HCT116 (cell line): Measurements from ENCODE around the gene ARHGEF16. TPM values are rescaled to one million over a fixed set of nuclear protein-coding genes. Genes with fewer than 3 reads are reported as not detected.

Experiments
- ATAC-seq: fragments of 200-7000 bp; cut with Tn5 transposase; 2 replicates; pipeline ENCODE4 v1.9.1; 2020; ENCODE audit warnings: mild to moderate bottlenecking, moderate library complexity
- BruUV-seq: library from RNA; stranded (reverse); fragments of 400-500 nt; replicated peaks from 2 replicates; lab custom pipeline; 2021; lab: Mats Ljungman, UMichigan
- CTCF ChIA-PET: fragments of 300-600 bp; sonication (Branson Sonifier 250); formaldehyde crosslinking; loops from one replicate; lab custom pipeline; 2021; ENCODE audit warnings: antibody characterized with exemption; lab: Charles Lee
- POLR2A ChIA-PET: fragments of 300-600, 350-600 bp; sonication (Branson Sonifier 250); formaldehyde crosslinking; loops from one replicate; lab custom pipeline; 2021; ENCODE audit warnings: antibody characterized with exemption; lab: Charles Lee
- RAD21 ChIA-PET, 2 experiments: fragments of 300-600 bp; sonication (Branson Sonifier 250); formaldehyde crosslinking; loops; one replicate each; lab custom pipeline; 2023; ENCODE audit warnings: low total read pairs in 2 of 2; ENCODE audit not compliant: uncharacterized antibody in 2 of 2, unreplicated experiment in 2 of 2, low non-redundant PET in 1 of 2; lab: Charles Lee
- DNase-seq: peaks from one replicate; pipeline ENCODE4 v3.0.0-alpha.2; 2010; ENCODE audit warnings: low read depth, low spot score
- H2AFZ ChIP-seq: fragments of 200-600 bp; shearing (Covaris generic), sonication (generic); 2 replicates; pipeline ENCODE4 v1.6.1; 2017; ENCODE audit warnings: low read depth, mixed run types, mixed read lengths, antibody characterized with exemption, low read length; ENCODE audit not compliant: poor library complexity, severe bottlenecking
- H3K27ac ChIP-seq: 2 replicates; pipeline ENCODE4 v1.5.1; 2012; ENCODE audit warnings: low read depth, low read length
- H3K27me3 ChIP-seq: fragments of 200-600 bp; sonication (generic); 2 replicates; pipeline ENCODE4 v1.6.1; 2016; ENCODE audit warnings: mixed run types, low read length, mixed read lengths; ENCODE audit not compliant: insufficient read depth
- H3K36me3 ChIP-seq, 2 experiments: fragments of 200-500 bp in 1 of 2; fragments of 200-600 bp in 1 of 2; sonication (Bioruptor generic) in 1 of 2; sonication (generic) in 1 of 2; 2 replicates each; pipeline versions ENCODE4 v1.5.1 to v1.6.1; 2014 to 2016; ENCODE audit warnings: low read length in 2 of 2, inconsistent platforms in 1 of 2, mixed read lengths in 1 of 2, mixed run types in 1 of 2; ENCODE audit not compliant: insufficient read depth in 2 of 2, control insufficient read depth in 1 of 2
- H3K4me1 ChIP-seq, 2 experiments: fragments of 200-600 bp in 1 of 2; sonication (generic) in 1 of 2; 2 replicates each; pipeline versions ENCODE4 v1.5.1 to v1.6.1; 2012 to 2017; ENCODE audit warnings: low read length in 2 of 2, inconsistent platforms in 1 of 2, mild to moderate bottlenecking in 1 of 2, mixed read lengths in 1 of 2, mixed run types in 1 of 2, moderate library complexity in 1 of 2; ENCODE audit not compliant: insufficient read depth in 2 of 2, control insufficient read depth in 1 of 2
- H3K4me2 ChIP-seq: fragments of 200-600 bp; sonication (generic); 2 replicates; pipeline ENCODE4 v1.6.1; 2017; ENCODE audit warnings: mixed run types, low read length, mixed read lengths
- H3K4me3 ChIP-seq, 2 experiments: fragments of 200-600 bp in 1 of 2; sonication (generic) in 1 of 2; replicated peaks in 1 of 2; 2 replicates each; pipeline ENCODE4 v1.5.1; 2011 to 2016; ENCODE audit warnings: low read length in 2 of 2, control low read depth in 1 of 2, low read depth in 1 of 2, mild to moderate bottlenecking in 1 of 2, mixed read lengths in 1 of 2, mixed run types in 1 of 2
- H3K79me2 ChIP-seq: fragments of 200-600 bp; sonication (generic); 2 replicates; pipeline ENCODE4 v1.6.1; 2017; ENCODE audit warnings: mild to moderate bottlenecking, mixed run types, low read length, moderate library complexity, mixed read lengths; ENCODE audit not compliant: insufficient read depth
- H3K9ac ChIP-seq: fragments of 200-600 bp; sonication (generic); 2 replicates; pipeline ENCODE4 v1.6.1; 2016; ENCODE audit warnings: low read length, mixed read lengths
- H3K9me2 ChIP-seq: fragments of 200-600 bp; sonication (generic), shearing (Covaris generic); 2 replicates; pipeline ENCODE4 v1.6.1; 2017; ENCODE audit warnings: mixed run types, mild to moderate bottlenecking, moderate library complexity; ENCODE audit not compliant: insufficient read depth
- H3K9me3 ChIP-seq, 2 experiments: fragments of 200-500 bp in 1 of 2; fragments of 200-600 bp in 1 of 2; sonication (Bioruptor generic) in 1 of 2; sonication (generic) in 1 of 2; 2 replicates each; pipeline ENCODE4 v1.6.1; 2014 to 2017; ENCODE audit warnings: low read length in 2 of 2, mixed read lengths in 2 of 2, inconsistent platforms in 1 of 2, low read depth in 1 of 2, mild to moderate bottlenecking in 1 of 2, mixed run types in 1 of 2, moderate library complexity in 1 of 2; ENCODE audit not compliant: control insufficient read depth in 1 of 2, insufficient read depth in 1 of 2
- H4K20me1 ChIP-seq: fragments of 200-600 bp; sonication (generic), shearing (Covaris generic); 2 replicates; pipeline ENCODE4 v1.6.1; 2017; ENCODE audit warnings: mixed run types, mild to moderate bottlenecking, moderate library complexity; ENCODE audit not compliant: insufficient read depth
- CBX3 ChIP-seq: IDR thresholded peaks from 2 replicates; pipeline ENCODE4 v1.6.1; 2012; ENCODE audit warnings: low read depth
- CEBPB ChIP-seq: IDR thresholded peaks from 2 replicates; pipeline ENCODE4 v1.6.1; 2012; ENCODE audit warnings: low read depth
- EGR1 ChIP-seq: IDR thresholded peaks from 2 replicates; pipeline ENCODE4 v1.6.1; 2012; ENCODE audit warnings: low read depth
- ELF1 ChIP-seq: IDR thresholded peaks from 2 replicates; pipeline ENCODE4 v1.6.1; 2012; ENCODE audit warnings: low read depth, borderline replicate concordance
- EZH2 ChIP-seq: fragments of 200-600 bp; sonication (generic); IDR thresholded peaks from 2 replicates; pipeline ENCODE4 v1.6.1; 2017; ENCODE audit warnings: antibody characterized with exemption, mixed run types
- POLR2A ChIP-seq: IDR thresholded peaks from 2 replicates; pipeline ENCODE4 v1.7.0; 2011; ENCODE audit warnings: borderline replicate concordance; ENCODE audit not compliant: insufficient read depth, insufficient read length; ENCODE audit errors: extremely low read depth
- POLR2AphosphoS5 ChIP-seq: IDR thresholded peaks from 2 replicates; pipeline ENCODE4 v1.6.1; 2011; ENCODE audit warnings: mild to moderate bottlenecking, low read depth, low read length, moderate library complexity
- RAD21 ChIP-seq: IDR thresholded peaks from 2 replicates; pipeline ENCODE4 v1.6.1; 2012; ENCODE audit warnings: low read depth, mild to moderate bottlenecking
- REST ChIP-seq: IDR thresholded peaks from 2 replicates; pipeline ENCODE4 v1.6.1; 2012; ENCODE audit warnings: low read depth
- SIN3A ChIP-seq: IDR thresholded peaks from 2 replicates; pipeline ENCODE4 v1.6.1; 2012; ENCODE audit warnings: low read depth
- SP1 ChIP-seq: IDR thresholded peaks from 2 replicates; pipeline ENCODE4 v1.6.1; 2012; ENCODE audit warnings: low read depth
- SRF ChIP-seq: IDR thresholded peaks from 2 replicates; pipeline ENCODE4 v1.6.1; 2012; ENCODE audit warnings: low read depth
- TCF7L2 ChIP-seq: IDR thresholded peaks from 2 replicates; pipeline ENCODE4 v1.7.0; 2011; ENCODE audit warnings: borderline replicate concordance, inconsistent platforms; ENCODE audit not compliant: insufficient read depth, insufficient read length; ENCODE audit errors: extremely low read depth
- ZFX ChIP-seq: fragments of 450-650 bp; IDR thresholded peaks from 2 replicates; pipeline ENCODE4 v1.6.1; 2017
- ZNF274 ChIP-seq: fragments of 200-500 bp; sonication (Bioruptor generic); IDR thresholded peaks from 2 replicates; pipeline ENCODE4 v1.6.1; 2014; ENCODE audit warnings: mild to moderate bottlenecking, low read depth, low read length, inconsistent platforms
- intact Hi-C: fragments of 100-400 bp; cut with micrococcal nuclease; formaldehyde crosslinking; loops from 2 replicates; pipeline ENCODE4 v1.10.0; 2022
- total RNA-seq: library from RNA; stranded (reverse); gene quantifications from one replicate; pipeline ENCODE4 v1.2.1, GENCODE V29; 2021; ENCODE audit not compliant: unreplicated experiment
- TF ChIP-seq, protein P1 (sequence below): IDR thresholded peaks from 2 replicates; pipeline ENCODE4 v1.6.1; 2012
- TF ChIP-seq, protein P2 (sequence below), 3 experiments: fragments of 200-600 bp in 1 of 3; sonication (generic) in 1 of 3; IDR thresholded peaks in 2 of 3; conservative IDR thresholded peaks in 1 of 3; 2 replicates each; pipeline ENCODE4 v1.5.1; 2012 to 2017; ENCODE audit warnings: low read depth in 2 of 3, low read length in 2 of 3, antibody characterized with exemption in 1 of 3, borderline replicate concordance in 1 of 3, control low read depth in 1 of 3, mild to moderate bottlenecking in 1 of 3, mixed read lengths in 1 of 3, mixed run types in 1 of 3, moderate library complexity in 1 of 3; ENCODE audit not compliant: insufficient read depth in 1 of 3

ARHGEF16 gene
- total RNA-seq, 1 experiment from 2014 or later = 37.4 TPM

DNA sequence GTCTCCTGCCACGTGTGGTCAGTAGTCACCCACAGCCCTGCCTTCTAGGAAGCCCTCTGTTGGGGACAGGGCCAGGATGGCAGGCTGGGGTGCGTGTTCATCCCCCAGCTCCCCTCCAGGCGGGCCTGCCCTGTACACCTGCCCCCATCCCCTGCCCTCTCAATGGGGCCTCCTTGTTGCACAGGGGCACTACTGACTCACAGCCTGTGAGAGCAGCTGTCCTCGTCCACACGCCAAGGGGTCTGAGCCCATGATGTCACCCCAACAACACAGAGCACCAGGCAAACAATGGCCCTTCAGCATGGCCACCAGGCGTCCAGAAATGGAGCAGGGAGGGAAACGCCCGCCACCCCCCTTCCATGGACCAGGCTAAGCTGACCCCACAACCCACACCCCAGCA lies 64.3 kb downstream of the ARHGEF16 start (continued):
- TF ChIP-seq POLR2AphosphoS5 (no peak), SRF (no peak), ZFX (no peak), TCF7L2 (no peak), POLR2A (no peak), RAD21 (no peak), CEBPB (no peak), ELF1 (no peak), EGR1 (no peak), SP1 (no peak), EZH2 (no peak)
- TF ChIP-seq, protein P1, sequence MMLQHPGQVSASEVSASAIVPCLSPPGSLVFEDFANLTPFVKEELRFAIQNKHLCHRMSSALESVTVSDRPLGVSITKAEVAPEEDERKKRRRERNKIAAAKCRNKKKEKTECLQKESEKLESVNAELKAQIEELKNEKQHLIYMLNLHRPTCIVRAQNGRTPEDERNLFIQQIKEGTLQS = no peak
- TF ChIP-seq, all 23 proteins: peak for 0

- no peak overlapping the region for H2AFZ ChIP-seq
- H3K9me2 ChIP-seq = no peaks in the 10 kb centered on the region
- H3K79me2 ChIP-seq = no peaks in the 10 kb centered on the region
- ChIA-PET POLR2A (no interaction called here), CTCF (no interaction called here), RAD21 (no interaction called here)
- no peak overlapping the region for H3K4me2 ChIP-seq
- no peak overlapping the region for H3K4me3 ChIP-seq
- no peaks in the 10 kb centered on the region for H3K27me3 ChIP-seq
- TF ChIP-seq POLR2A (no peak), TCF7L2 (no peak), REST (no peak), SRF (no peak), CBX3 (no peak), EZH2 (no peak), POLR2AphosphoS5 (no peak), ELF1 (no peak), CEBPB (no peak), ZNF274 (no peak), SIN3A (no peak)
- TF ChIP-seq, protein P1 = no peak
- TF ChIP-seq, protein P2, sequence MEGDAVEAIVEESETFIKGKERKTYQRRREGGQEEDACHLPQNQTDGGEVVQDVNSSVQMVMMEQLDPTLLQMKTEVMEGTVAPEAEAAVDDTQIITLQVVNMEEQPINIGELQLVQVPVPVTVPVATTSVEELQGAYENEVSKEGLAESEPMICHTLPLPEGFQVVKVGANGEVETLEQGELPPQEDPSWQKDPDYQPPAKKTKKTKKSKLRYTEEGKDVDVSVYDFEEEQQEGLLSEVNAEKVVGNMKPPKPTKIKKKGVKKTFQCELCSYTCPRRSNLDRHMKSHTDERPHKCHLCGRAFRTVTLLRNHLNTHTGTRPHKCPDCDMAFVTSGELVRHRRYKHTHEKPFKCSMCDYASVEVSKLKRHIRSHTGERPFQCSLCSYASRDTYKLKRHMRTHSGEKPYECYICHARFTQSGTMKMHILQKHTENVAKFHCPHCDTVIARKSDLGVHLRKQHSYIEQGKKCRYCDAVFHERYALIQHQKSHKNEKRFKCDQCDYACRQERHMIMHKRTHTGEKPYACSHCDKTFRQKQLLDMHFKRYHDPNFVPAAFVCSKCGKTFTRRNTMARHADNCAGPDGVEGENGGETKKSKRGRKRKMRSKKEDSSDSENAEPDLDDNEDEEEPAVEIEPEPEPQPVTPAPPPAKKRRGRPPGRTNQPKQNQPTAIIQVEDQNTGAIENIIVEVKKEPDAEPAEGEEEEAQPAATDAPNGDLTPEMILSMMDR (IDR thresholded peaks at IDR 0.05 in 2 of 3, conservative IDR thresholded peaks at IDR 0.05 in 1 of 3; ENCODE audit: borderline replicate concordance in 1 of 3, insufficient read depth in 1 of 3, low read depth in 2 of 3, low read length in 2 of 3) = no peak
- DNase-seq = no peak
- H3K36me3 ChIP-seq = no peaks in the 10 kb centered on the region
- no peak overlapping the region; the same call in 1 of the 2 replicates for H3K27ac ChIP-seq
- no peaks in the 10 kb centered on the region for H3K9me3 ChIP-seq
- ATAC-seq = no peak
- no TSS peak for BruUV-seq
- no peak overlapping the region for H3K9ac ChIP-seq
- no peaks in the 10 kb centered on the region for H3K4me1 ChIP-seq
- intact Hi-C loops = no loop called here
- H4K20me1 ChIP-seq = no peaks in the 10 kb centered on the region
Observed at GRCh38 chr1:3519301-3519885, 64.9 kb downstream of the ARHGEF16 start.
